ENCODE measurements around the gene NEURL4. TPM values are rescaled to one million over a fixed set of nuclear protein-coding genes. Genes with fewer than 3 reads are reported as not detected.

NEURL4 gene
- total RNA-seq, 1 donor from 2014 or later: 31.9 TPM

GRCh38 chr17:7285679-7286078 is 43.5 kb downstream of the NEURL4 start:
- peaks cover 73% of the 10 kb centered on the region for H3K4me1 ChIP-seq
- TF ChIP-seq CTCF (IDR thresholded peaks at IDR 0.05; ENCODE audit: borderline replicate concordance): no peak
- intact Hi-C loops (cut with micrococcal nuclease): no loop called here

GRCh38 chr17:7284911-7285310 is 44.2 kb downstream of the NEURL4 start:
- TF ChIP-seq CTCF (IDR thresholded peaks at IDR 0.05; ENCODE audit: borderline replicate concordance): no peak
- intact Hi-C loops (cut with micrococcal nuclease): no loop called here
- peaks cover 56% of the 10 kb centered on the region for H3K27me3 ChIP-seq (ENCODE audit: low read depth)
- no peaks in the 10 kb centered on the region for H3K9me3 ChIP-seq (replicated peaks)
- DNase-seq: no peak
- peaks cover 71% of the 10 kb centered on the region for H3K4me1 ChIP-seq
- H3K4me3 ChIP-seq: no peak overlapping the region
- H3K27ac ChIP-seq (replicated peaks): peak overlapping the region; percentile 95
- peaks cover 34% of the 10 kb centered on the region for H3K36me3 ChIP-seq

More at GRCh38 chr17:7285679-7286078, 43.5 kb downstream of the NEURL4 start:
- no peak for DNase-seq
- peaks cover 64% of the 10 kb centered on the region for H3K27me3 ChIP-seq (ENCODE audit: low read depth)
- peak overlapping the region; percentile 95 for H3K27ac ChIP-seq (replicated peaks)
- H3K9me3 ChIP-seq (replicated peaks): no peaks in the 10 kb centered on the region
- peaks cover 34% of the 10 kb centered on the region for H3K36me3 ChIP-seq
- no peak overlapping the region for H3K4me3 ChIP-seq

- no peak for DNase-seq
- Histone ChIP-seq H3K27me3 (ENCODE audit: low read depth) (peaks cover 49% of the 10 kb centered on the region), H3K4me3 (peak overlapping the region; percentile 76), H3K36me3 (peaks cover 34% of the 10 kb centered on the region), H3K27ac (replicated peaks) (peak overlapping the region; percentile 95), H3K9me3 (replicated peaks) (no peaks in the 10 kb centered on the region), H3K4me1 (peaks cover 68% of the 10 kb centered on the region)
- no peak for TF ChIP-seq CTCF (IDR thresholded peaks at IDR 0.05; ENCODE audit: borderline replicate concordance)
- intact Hi-C loops (cut with micrococcal nuclease): no loop called here
Measured at GRCh38 chr17:7283471-7284216, 45.5 kb downstream of the NEURL4 start.

- peaks cover 47% of the 10 kb centered on the region for H3K27me3 ChIP-seq (ENCODE audit: low read depth)
- intact Hi-C loops (cut with micrococcal nuclease): no loop called here
Measured at GRCh38 chr17:7282752-7283321, 46.3 kb downstream of the NEURL4 start.

More at GRCh38 chr17:7282752-7283321, 46.3 kb downstream of the NEURL4 start:
- Histone ChIP-seq H3K9me3 (replicated peaks) (no peaks in the 10 kb centered on the region), H3K4me1 (peaks cover 63% of the 10 kb centered on the region), H3K36me3 (peaks cover 34% of the 10 kb centered on the region), H3K4me3 (peak overlapping the region; percentile 76), H3K27ac (replicated peaks) (peak overlapping the region; percentile 95)
- TF ChIP-seq CTCF (IDR thresholded peaks at IDR 0.05; ENCODE audit: borderline replicate concordance): peak; percentile 23
- no peak for DNase-seq
